ENCODE data around the gene LRRC4C. TPM values are rescaled to one million over a fixed set of nuclear protein-coding genes. Genes with fewer than 3 reads are reported as not detected.

Gene LRRC4C
- total RNA-seq, 4 donors from 2014 or later = 0.19 to 1.1 TPM; not detected in 2

DNA sequence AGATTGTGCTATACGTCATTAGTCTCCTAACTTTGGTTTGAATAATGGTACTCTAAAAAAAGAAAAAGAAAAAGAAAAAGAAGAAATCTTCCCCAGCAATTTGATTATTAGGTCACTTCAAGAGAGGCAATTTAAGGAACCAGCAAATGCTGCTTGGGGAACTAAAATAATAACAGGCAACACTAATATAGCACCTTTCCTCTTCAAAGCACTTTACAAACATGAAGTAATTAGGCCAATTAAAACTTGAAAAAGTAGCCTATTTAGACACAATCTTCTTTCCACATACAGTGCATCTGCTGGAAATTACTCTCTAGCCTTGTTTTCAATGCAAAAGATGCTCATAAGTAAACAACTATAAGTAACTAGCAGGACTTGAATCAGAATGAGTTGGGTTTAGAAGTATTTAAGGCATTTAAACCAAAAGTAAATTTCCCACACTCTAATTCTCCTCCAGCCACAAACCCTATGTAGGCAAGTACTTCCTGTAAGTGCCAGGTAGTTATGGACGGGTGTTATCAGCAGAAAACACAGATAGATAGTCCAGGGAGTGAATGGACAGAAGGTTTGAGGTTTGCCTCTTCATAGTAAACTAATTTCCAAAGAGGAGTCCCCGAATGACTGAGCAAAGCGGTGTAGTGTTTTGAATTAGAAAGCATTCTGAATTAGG, 44.5 kb downstream of the LRRC4C start:
- DNase-seq (ENCODE audit: low spot score in 2 of 2) = no peak
- H3K4me3 ChIP-seq (ENCODE audit: low read depth, poor library complexity, severe bottlenecking) = no peak overlapping the region
- intact Hi-C loops (cut with DNase I; ENCODE audit: low total_unique reads) = no loop called here
- TF ChIP-seq, protein P1, sequence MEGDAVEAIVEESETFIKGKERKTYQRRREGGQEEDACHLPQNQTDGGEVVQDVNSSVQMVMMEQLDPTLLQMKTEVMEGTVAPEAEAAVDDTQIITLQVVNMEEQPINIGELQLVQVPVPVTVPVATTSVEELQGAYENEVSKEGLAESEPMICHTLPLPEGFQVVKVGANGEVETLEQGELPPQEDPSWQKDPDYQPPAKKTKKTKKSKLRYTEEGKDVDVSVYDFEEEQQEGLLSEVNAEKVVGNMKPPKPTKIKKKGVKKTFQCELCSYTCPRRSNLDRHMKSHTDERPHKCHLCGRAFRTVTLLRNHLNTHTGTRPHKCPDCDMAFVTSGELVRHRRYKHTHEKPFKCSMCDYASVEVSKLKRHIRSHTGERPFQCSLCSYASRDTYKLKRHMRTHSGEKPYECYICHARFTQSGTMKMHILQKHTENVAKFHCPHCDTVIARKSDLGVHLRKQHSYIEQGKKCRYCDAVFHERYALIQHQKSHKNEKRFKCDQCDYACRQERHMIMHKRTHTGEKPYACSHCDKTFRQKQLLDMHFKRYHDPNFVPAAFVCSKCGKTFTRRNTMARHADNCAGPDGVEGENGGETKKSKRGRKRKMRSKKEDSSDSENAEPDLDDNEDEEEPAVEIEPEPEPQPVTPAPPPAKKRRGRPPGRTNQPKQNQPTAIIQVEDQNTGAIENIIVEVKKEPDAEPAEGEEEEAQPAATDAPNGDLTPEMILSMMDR (IDR thresholded peaks at IDR 0.05) = no peak
- TF ChIP-seq POLR2A (IDR thresholded peaks at IDR 0.05) = no peak
- WGBS, 2 donors = 67 to 78% methylated on average over 4 of the region's 4 CpGs

DNA sequence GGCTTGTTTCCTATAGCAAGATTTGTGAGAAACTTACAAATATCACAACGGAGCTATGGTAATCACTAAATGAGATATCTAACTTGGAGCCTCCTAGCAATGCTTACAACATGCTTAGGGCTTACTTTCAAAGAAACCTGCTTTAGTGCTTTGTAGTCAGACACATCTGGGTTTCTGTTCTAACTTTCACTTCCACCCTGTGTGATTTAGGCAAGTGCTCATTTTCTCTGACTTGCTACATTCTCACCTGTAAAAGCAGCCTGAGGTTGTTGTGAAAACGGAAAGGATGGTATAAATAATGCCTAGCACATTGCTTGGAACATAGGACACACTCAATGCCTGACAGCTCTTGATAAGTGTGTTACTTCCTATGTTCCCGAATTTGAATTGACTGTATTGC, 45.6 kb downstream of the LRRC4C start:
- WGBS, 2 donors = 29% methylated on average over 3 of the region's 3 CpGs
- no peak overlapping the region for H3K4me3 ChIP-seq (ENCODE audit: low read depth, poor library complexity, severe bottlenecking)
- TF ChIP-seq POLR2A (IDR thresholded peaks at IDR 0.05) = no peak
- TF ChIP-seq, protein P1 (IDR thresholded peaks at IDR 0.05) = no peak
- intact Hi-C loops (cut with DNase I; ENCODE audit: low total_unique reads) = no loop called here
- no peak for DNase-seq (ENCODE audit: low spot score in 2 of 2)

DNA sequence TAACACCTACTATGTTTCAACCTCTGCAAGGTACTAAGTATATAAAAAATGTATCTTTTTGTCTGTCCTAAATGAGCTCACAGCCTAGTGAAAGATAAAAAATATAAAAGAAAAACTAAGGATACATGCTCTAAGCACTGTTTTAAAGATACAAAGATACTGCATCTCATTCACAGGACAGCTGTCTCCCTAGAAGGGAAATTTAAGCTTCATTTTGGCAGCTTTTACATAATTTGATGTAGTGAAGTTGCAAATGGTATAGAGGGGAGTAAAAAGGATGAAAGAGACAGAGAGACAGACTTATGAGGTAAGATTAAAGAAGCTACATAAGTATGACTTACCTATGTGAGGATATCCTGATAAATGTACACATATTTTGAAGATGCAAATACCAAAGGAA, 53.6 kb downstream of the LRRC4C start:
- intact Hi-C loops (cut with DNase I; ENCODE audit: low total_unique reads) = no loop called here
- H3K4me3 ChIP-seq (ENCODE audit: low read depth, poor library complexity, severe bottlenecking) = no peak overlapping the region
- DNase-seq (ENCODE audit: low spot score in 2 of 2) = no peak
- TF ChIP-seq, protein P1 (IDR thresholded peaks at IDR 0.05) = no peak
- no peak for TF ChIP-seq POLR2A (IDR thresholded peaks at IDR 0.05)

DNA sequence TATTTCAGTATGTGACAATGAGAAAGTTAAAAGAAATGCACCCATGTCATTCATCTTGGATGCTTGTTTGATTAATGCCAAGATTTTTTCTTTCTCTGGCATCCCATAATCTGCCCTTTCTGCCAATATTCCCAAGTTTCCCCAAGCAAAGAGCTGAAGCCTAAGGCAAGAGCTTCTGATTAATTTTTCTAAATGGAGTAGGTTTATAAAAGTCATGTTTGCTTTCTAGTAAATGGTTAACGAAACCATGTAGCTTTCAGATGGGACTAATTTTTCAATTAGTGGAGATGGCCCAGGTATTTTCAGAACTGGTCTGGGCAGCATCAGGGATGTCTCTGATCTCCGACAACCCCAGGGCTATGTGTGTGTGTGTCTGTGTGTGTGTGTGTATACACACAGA, 55.3 kb downstream of the LRRC4C start:
- intact Hi-C loops (cut with DNase I; ENCODE audit: low total_unique reads) = no loop called here
- WGBS, 2 donors = 79 to 85% methylated on average over 2 of the region's 2 CpGs
- no peak for DNase-seq (ENCODE audit: low spot score in 2 of 2)
- H3K4me3 ChIP-seq (ENCODE audit: low read depth, poor library complexity, severe bottlenecking) = no peak overlapping the region
- TF ChIP-seq, protein P1 (IDR thresholded peaks at IDR 0.05) = no peak
- no peak for TF ChIP-seq POLR2A (IDR thresholded peaks at IDR 0.05)

DNA sequence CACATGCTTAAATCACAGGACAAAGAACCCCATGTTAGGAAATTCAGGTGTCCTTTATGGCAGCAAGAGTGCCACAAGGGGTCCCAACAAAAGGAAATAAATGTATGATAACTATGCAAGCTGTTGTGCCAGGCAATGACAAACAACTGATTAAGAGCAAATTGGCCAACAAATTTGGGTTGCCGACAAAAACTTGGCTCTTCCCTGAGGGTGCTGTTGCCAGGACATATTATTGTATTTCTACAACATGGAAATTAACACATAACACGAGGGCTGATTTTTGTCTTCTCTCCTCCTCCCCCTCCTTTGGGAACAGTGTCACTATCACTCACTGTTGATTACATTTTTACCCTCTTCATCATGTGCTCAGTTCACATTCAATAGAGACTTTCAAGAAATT, 56.0 kb downstream of the LRRC4C start:
- 21 to 33% methylated on average over 2 of the region's 2 CpGs for WGBS, 2 donors
- TF ChIP-seq, protein P1 (IDR thresholded peaks at IDR 0.05) = no peak
- no peak for TF ChIP-seq POLR2A (IDR thresholded peaks at IDR 0.05)
- intact Hi-C loops (cut with DNase I; ENCODE audit: low total_unique reads) = no loop called here
- no peak for DNase-seq (ENCODE audit: low spot score in 2 of 2)
- H3K4me3 ChIP-seq (ENCODE audit: low read depth, poor library complexity, severe bottlenecking) = no peak overlapping the region

DNA sequence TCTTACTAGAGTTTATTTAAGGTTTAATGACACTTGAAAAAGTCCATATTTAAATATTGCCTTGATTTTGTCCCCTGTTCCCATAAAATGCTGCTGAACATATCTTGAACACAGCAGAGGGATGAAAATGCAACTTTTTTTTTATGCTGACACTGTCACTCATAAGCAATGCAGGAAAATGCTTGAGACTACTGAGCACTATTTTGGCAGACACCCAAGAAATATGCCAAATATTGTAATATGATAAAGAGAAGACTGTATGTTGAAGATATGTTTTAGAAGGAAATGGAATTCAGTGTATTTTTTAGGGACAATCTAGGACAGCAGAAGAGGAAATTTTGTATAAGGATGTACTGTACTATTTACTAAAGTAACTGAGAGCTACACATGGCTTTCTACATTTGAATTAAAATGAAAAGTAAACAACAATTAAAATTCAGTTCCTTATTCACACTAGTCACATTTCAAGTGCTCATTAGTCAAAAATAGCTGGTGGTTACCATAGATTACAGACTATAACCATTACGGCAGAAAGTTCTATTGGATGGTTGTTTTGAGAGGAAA, 58.6 kb downstream of the LRRC4C start:
- DNase-seq (ENCODE audit: low spot score in 2 of 2) = no peak
- no peak for TF ChIP-seq POLR2A (IDR thresholded peaks at IDR 0.05)
- TF ChIP-seq, protein P1 (IDR thresholded peaks at IDR 0.05) = no peak
- WGBS, 2 donors = 92 to 96% methylated on average over 1 of the region's 1 CpG
- intact Hi-C loops (cut with DNase I; ENCODE audit: low total_unique reads) = no loop called here
- H3K4me3 ChIP-seq (ENCODE audit: low read depth, poor library complexity, severe bottlenecking) = no peak overlapping the region
